H9 (cell line): Measurements from ENCODE around the gene PCMT1. TPM values are rescaled to one million over a fixed set of nuclear protein-coding genes. Genes with fewer than 3 reads are reported as not detected.

Experiments
- DNase-seq: peaks from one replicate; pipeline ENCODE4 v3.0.0-alpha.2; 2017
- H2AFZ ChIP-seq: one replicate; pipeline ENCODE4 v1.6.1; 2013; ENCODE audit warnings: mild to moderate bottlenecking, low read length, control low read depth, moderate library complexity
- H2AK5ac ChIP-seq: 2 replicates; pipeline ENCODE4 v1.6.1; 2013; ENCODE audit warnings: low read length, control low read depth, mixed read lengths; ENCODE audit not compliant: insufficient read length
- H2BK120ac ChIP-seq: one replicate; pipeline ENCODE4 v1.6.1; 2013; ENCODE audit warnings: low read depth, mild to moderate bottlenecking, low read length, control low read depth, inconsistent platforms; ENCODE audit not compliant: poor library complexity, severe bottlenecking
- H2BK12ac ChIP-seq: 2 replicates; pipeline ENCODE4 v1.6.1; 2013; ENCODE audit warnings: low read length, control low read depth, mixed read lengths, low read depth; ENCODE audit not compliant: insufficient read length
- H2BK15ac ChIP-seq: 2 replicates; pipeline ENCODE4 v1.6.1; 2013; ENCODE audit warnings: low read depth, low read length, control low read depth
- H2BK20ac ChIP-seq: one replicate; pipeline ENCODE4 v1.6.1; 2013; ENCODE audit warnings: low read depth, mild to moderate bottlenecking, low read length, control low read depth, inconsistent platforms; ENCODE audit not compliant: poor library complexity, severe bottlenecking
- H2BK5ac ChIP-seq: 2 replicates; pipeline ENCODE4 v1.6.1; 2013; ENCODE audit warnings: low read length, control low read depth, mixed read lengths; ENCODE audit not compliant: insufficient read length
- H3K14ac ChIP-seq: 2 replicates; pipeline ENCODE4 v1.6.1; 2013; ENCODE audit warnings: low read length, control low read depth; ENCODE audit not compliant: insufficient read depth
- H3K18ac ChIP-seq: 2 replicates; pipeline ENCODE4 v1.6.1; 2013; ENCODE audit warnings: low read depth, mild to moderate bottlenecking, mixed read lengths, low read length, control low read depth; ENCODE audit not compliant: insufficient read length
- H3K23ac ChIP-seq: 2 replicates; pipeline ENCODE4 v1.6.1; 2013; ENCODE audit warnings: low read length, control low read depth, mixed read lengths, low read depth; ENCODE audit not compliant: insufficient read length
- H3K23me2 ChIP-seq: 2 replicates; pipeline ENCODE4 v1.6.1; 2013; ENCODE audit warnings: low read depth, mild to moderate bottlenecking, mixed read lengths, low read length, control low read depth; ENCODE audit not compliant: insufficient read length, poor library complexity, severe bottlenecking
- H3K27ac ChIP-seq: 2 replicates; pipeline ENCODE4 v1.5.1; 2013; ENCODE audit warnings: low read length, control low read depth, mixed read lengths, low read depth; ENCODE audit not compliant: insufficient read length
- H3K27me3 ChIP-seq: 2 replicates; pipeline ENCODE4 v1.6.1; 2013; ENCODE audit warnings: low read length, control low read depth, inconsistent platforms; ENCODE audit not compliant: insufficient read depth
- H3K4ac ChIP-seq: 2 replicates; pipeline ENCODE4 v1.6.1; 2013; ENCODE audit warnings: low read depth, mild to moderate bottlenecking, control low read depth, inconsistent platforms, low read length, moderate library complexity
- H3K4me1 ChIP-seq: 2 replicates; pipeline ENCODE4 v1.6.1; 2013; ENCODE audit warnings: low read length, control low read depth, inconsistent platforms; ENCODE audit not compliant: insufficient read depth
- H3K4me2 ChIP-seq: 2 replicates; pipeline ENCODE4 v1.6.1; 2013; ENCODE audit warnings: low read length, control low read depth, mixed read lengths; ENCODE audit not compliant: insufficient read length, insufficient read depth
- H3K56ac ChIP-seq: 2 replicates; pipeline ENCODE4 v1.6.1; 2013; ENCODE audit warnings: low read depth, mild to moderate bottlenecking, mixed read lengths, low read length, control low read depth; ENCODE audit not compliant: insufficient read length
- H3K79me1 ChIP-seq: 2 replicates; pipeline ENCODE4 v1.6.1; 2013; ENCODE audit warnings: low read depth, mild to moderate bottlenecking, moderate library complexity, low read length, control low read depth, inconsistent platforms; ENCODE audit not compliant: insufficient read depth, poor library complexity, severe bottlenecking
- H3K79me2 ChIP-seq: 2 replicates; pipeline ENCODE4 v1.6.1; 2013; ENCODE audit warnings: low read length, control low read depth, inconsistent platforms; ENCODE audit not compliant: insufficient read depth
- H3K9ac ChIP-seq: 2 replicates; pipeline ENCODE4 v1.6.1; 2013; ENCODE audit warnings: low read length, control low read depth, mixed read lengths; ENCODE audit not compliant: insufficient read length; ENCODE audit errors: extremely low read depth
- H3K9me3 ChIP-seq: one replicate; pipeline ENCODE4 v1.6.1; 2013; ENCODE audit warnings: low read depth, low read length, inconsistent platforms; ENCODE audit not compliant: control insufficient read depth
- H3T11ph ChIP-seq: one replicate; pipeline ENCODE4 v1.6.1; 2013; ENCODE audit warnings: mild to moderate bottlenecking, low read length, control low read depth, inconsistent platforms
- H4K20me1 ChIP-seq: one replicate; pipeline ENCODE4 v1.6.1; 2013; ENCODE audit not compliant: control insufficient read depth, insufficient read length, insufficient read depth
- H4K5ac ChIP-seq: 2 replicates; pipeline ENCODE4 v1.6.1; 2013; ENCODE audit warnings: low read depth, mild to moderate bottlenecking, mixed read lengths, low read length, control low read depth; ENCODE audit not compliant: insufficient read length
- H4K8ac ChIP-seq: replicated peaks from 2 replicates; pipeline ENCODE4 v1.6.1; 2013; ENCODE audit warnings: low read length, control low read depth, mixed read lengths, low read depth; ENCODE audit not compliant: insufficient read length
- H4K91ac ChIP-seq: 2 replicates; pipeline ENCODE4 v1.6.1; 2013; ENCODE audit warnings: low read depth, mild to moderate bottlenecking, moderate library complexity, mixed read lengths, low read length, control low read depth; ENCODE audit not compliant: insufficient read length
- H3K27ac Mint-ChIP-seq, 3 experiments: 2 replicates in 2 of 3; 3 replicates in 1 of 3; pipeline ENCODE4 v1.8.0; 2020 to 2021; ENCODE audit warnings: mixed read lengths in 3 of 3, mild to moderate bottlenecking in 1 of 3, moderate library complexity in 1 of 3
- H3K27me3 Mint-ChIP-seq: 2 replicates; pipeline ENCODE4 v1.8.0; 2021; ENCODE audit warnings: low read depth, mild to moderate bottlenecking, moderate library complexity, mixed read lengths
- H3K36me3 Mint-ChIP-seq, 3 experiments: 2 replicates in 2 of 3; 3 replicates in 1 of 3; pipeline ENCODE4 v1.8.0; 2020 to 2021; ENCODE audit warnings: low read depth in 3 of 3, mixed read lengths in 3 of 3; ENCODE audit not compliant: insufficient read depth in 1 of 3
- H3K4me1 Mint-ChIP-seq, 2 experiments: 2 replicates each; pipeline ENCODE4 v1.8.0; 2020; ENCODE audit warnings: mixed read lengths in 2 of 2
- H3K4me3 Mint-ChIP-seq, 2 experiments: 2 replicates in 1 of 2; 3 replicates in 1 of 2; pipeline ENCODE4 v1.8.0; 2020 to 2021; ENCODE audit warnings: mild to moderate bottlenecking in 2 of 2, mixed read lengths in 2 of 2, moderate library complexity in 1 of 2
- H3K9me3 Mint-ChIP-seq, 2 experiments: 2 replicates in 1 of 2; 3 replicates in 1 of 2; pipeline ENCODE4 v1.8.0; 2020; ENCODE audit warnings: mild to moderate bottlenecking in 2 of 2, mixed read lengths in 2 of 2, moderate library complexity in 1 of 2
- WGBS: extraction: QIAGEN DNeasy Blood & Tissue Kit; methylation state at CpG from one replicate; pipeline ENCODE4 v1.1.7; 2013; ENCODE audit warnings: missing lambda C conversion rate, low lambda C conversion rate, mixed read lengths; ENCODE audit not compliant: insufficient read length; ENCODE audit errors: extremely low coverage; 5-methylcytosine and 5-hydroxymethylcytosine counted together
- total RNA-seq: library from RNA; stranded (reverse); gene quantifications from 2 replicates; pipeline ENCODE4 v1.2.1, GENCODE V29; 2021
- TF ChIP-seq, protein P1 (sequence below): fragments of 200-600 bp; sonication (generic); conservative IDR thresholded peaks from 3 replicates; pipeline ENCODE4 v1.8.0; 2021; ENCODE audit warnings: antibody characterized with exemption, mild to moderate bottlenecking

The PCMT1 gene
- total RNA-seq, 1 experiment from 2014 or later = 98.3 TPM

DNA sequence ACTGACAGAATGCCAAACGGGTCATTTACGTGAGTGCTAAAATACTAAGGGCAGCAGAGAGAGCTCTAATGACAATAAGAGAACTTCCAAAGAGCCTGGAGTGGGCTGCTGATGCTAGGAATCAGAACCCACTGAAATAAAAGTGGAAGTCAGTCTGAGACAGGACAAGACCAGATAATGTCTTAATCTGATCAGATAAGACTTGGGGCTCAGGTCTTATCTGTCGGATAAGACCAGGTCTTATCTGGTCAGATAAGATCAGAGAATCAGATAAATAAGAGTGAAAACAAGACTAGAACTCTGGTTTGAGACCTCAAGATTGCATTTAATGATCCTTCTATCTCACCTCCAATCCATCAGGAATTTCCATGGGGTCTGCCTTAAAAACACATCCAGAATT is 96.0 kb downstream of the PCMT1 start:
- no peak overlapping the region for H3K9ac ChIP-seq
- H2AFZ ChIP-seq = no peak overlapping the region
- H3K23me2 ChIP-seq = no peaks in the 10 kb centered on the region
- TF ChIP-seq, protein P1, sequence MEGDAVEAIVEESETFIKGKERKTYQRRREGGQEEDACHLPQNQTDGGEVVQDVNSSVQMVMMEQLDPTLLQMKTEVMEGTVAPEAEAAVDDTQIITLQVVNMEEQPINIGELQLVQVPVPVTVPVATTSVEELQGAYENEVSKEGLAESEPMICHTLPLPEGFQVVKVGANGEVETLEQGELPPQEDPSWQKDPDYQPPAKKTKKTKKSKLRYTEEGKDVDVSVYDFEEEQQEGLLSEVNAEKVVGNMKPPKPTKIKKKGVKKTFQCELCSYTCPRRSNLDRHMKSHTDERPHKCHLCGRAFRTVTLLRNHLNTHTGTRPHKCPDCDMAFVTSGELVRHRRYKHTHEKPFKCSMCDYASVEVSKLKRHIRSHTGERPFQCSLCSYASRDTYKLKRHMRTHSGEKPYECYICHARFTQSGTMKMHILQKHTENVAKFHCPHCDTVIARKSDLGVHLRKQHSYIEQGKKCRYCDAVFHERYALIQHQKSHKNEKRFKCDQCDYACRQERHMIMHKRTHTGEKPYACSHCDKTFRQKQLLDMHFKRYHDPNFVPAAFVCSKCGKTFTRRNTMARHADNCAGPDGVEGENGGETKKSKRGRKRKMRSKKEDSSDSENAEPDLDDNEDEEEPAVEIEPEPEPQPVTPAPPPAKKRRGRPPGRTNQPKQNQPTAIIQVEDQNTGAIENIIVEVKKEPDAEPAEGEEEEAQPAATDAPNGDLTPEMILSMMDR = no peak
- no peaks in the 10 kb centered on the region for H3K9me3 ChIP-seq
- no peak overlapping the region for H2BK12ac ChIP-seq
- no peak overlapping the region for H2AK5ac ChIP-seq
- no peak overlapping the region for H3K27ac ChIP-seq
- no peaks in the 10 kb centered on the region for H3K27me3 ChIP-seq
- no peak overlapping the region for H3K14ac ChIP-seq
- no peak overlapping the region for H2BK120ac ChIP-seq
- H3K79me2 ChIP-seq = no peaks in the 10 kb centered on the region
- H3K4me3 Mint-ChIP-seq = no peak overlapping the region
- H3K4me2 ChIP-seq = no peak overlapping the region
- H3K56ac ChIP-seq = no peak overlapping the region
- no peaks in the 10 kb centered on the region for H3K79me1 ChIP-seq
- no peak overlapping the region for H4K5ac ChIP-seq
- no peak for DNase-seq
- no peak overlapping the region for H2BK15ac ChIP-seq
- no peaks in the 10 kb centered on the region for H4K20me1 ChIP-seq
- WGBS = no CpG with 5 or more reads among the region's 3 CpGs
- peaks cover 0 to 4% (median 3%) of the 10 kb centered on the region in 3 experiments; a peak in 4 of 7 replicates for H3K36me3 Mint-ChIP-seq
- no peak overlapping the region for H2BK20ac ChIP-seq
- H3K4me1 Mint-ChIP-seq = peaks cover 0 to 4% of the 10 kb centered on the region in 2 experiments; a peak in 2 of 4 replicates
- H3T11ph ChIP-seq = no peak overlapping the region
- H3K4ac ChIP-seq = no peak overlapping the region
- H3K4me1 ChIP-seq = no peaks in the 10 kb centered on the region
- no peak overlapping the region for H2BK5ac ChIP-seq
- H3K27ac Mint-ChIP-seq = no peak overlapping the region; a peak in 2 of 7 replicates
- H3K18ac ChIP-seq = no peak overlapping the region
- H4K91ac ChIP-seq = no peak overlapping the region
- no peaks in the 10 kb centered on the region for H3K27me3 Mint-ChIP-seq
- no peak overlapping the region for H4K8ac ChIP-seq
- H3K9me3 Mint-ChIP-seq = no peaks in the 10 kb centered on the region
- no peak overlapping the region for H3K23ac ChIP-seq
